ENCODE measurements around the gene EXOC3L4.

Gene EXOC3L4

DNA sequence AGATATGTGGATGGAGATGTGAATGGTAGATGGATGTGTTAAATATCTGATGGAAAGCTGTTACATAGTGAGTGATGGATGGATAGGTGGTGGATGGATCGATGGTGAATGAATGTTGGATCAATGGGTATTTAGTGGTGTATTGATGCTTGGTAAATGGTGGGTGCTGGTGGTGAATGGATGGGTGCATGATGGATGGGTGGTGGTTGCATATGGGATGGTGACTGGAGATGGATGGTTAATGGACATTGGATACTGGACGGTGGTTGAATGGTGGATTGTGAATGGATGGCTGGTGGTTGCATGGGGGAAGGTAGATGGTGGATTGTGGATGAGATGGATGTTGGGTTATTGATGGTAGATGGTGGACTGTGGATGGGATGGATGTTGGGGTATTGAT, 12.6 kb upstream of the EXOC3L4 start:
- H3K27me3 Mint-ChIP-seq (ENCODE audit: low read depth), result peaks cover 25% of the 10 kb centered on the region
- H3K36me3 Mint-ChIP-seq (ENCODE audit: low read depth), result no peaks in the 10 kb centered on the region
- no peaks in the 10 kb centered on the region for H3K4me1 Mint-ChIP-seq
- no peak overlapping the region for H3K27ac Mint-ChIP-seq
- TF ChIP-seq, protein P1, sequence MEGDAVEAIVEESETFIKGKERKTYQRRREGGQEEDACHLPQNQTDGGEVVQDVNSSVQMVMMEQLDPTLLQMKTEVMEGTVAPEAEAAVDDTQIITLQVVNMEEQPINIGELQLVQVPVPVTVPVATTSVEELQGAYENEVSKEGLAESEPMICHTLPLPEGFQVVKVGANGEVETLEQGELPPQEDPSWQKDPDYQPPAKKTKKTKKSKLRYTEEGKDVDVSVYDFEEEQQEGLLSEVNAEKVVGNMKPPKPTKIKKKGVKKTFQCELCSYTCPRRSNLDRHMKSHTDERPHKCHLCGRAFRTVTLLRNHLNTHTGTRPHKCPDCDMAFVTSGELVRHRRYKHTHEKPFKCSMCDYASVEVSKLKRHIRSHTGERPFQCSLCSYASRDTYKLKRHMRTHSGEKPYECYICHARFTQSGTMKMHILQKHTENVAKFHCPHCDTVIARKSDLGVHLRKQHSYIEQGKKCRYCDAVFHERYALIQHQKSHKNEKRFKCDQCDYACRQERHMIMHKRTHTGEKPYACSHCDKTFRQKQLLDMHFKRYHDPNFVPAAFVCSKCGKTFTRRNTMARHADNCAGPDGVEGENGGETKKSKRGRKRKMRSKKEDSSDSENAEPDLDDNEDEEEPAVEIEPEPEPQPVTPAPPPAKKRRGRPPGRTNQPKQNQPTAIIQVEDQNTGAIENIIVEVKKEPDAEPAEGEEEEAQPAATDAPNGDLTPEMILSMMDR (IDR thresholded peaks at IDR 0.05; ENCODE audit: unreplicated experiment in 3 of 3), result no peak
- H3K9me3 Mint-ChIP-seq, result peaks cover 2% of the 10 kb centered on the region
- no peak overlapping the region for H3K4me3 Mint-ChIP-seq

DNA sequence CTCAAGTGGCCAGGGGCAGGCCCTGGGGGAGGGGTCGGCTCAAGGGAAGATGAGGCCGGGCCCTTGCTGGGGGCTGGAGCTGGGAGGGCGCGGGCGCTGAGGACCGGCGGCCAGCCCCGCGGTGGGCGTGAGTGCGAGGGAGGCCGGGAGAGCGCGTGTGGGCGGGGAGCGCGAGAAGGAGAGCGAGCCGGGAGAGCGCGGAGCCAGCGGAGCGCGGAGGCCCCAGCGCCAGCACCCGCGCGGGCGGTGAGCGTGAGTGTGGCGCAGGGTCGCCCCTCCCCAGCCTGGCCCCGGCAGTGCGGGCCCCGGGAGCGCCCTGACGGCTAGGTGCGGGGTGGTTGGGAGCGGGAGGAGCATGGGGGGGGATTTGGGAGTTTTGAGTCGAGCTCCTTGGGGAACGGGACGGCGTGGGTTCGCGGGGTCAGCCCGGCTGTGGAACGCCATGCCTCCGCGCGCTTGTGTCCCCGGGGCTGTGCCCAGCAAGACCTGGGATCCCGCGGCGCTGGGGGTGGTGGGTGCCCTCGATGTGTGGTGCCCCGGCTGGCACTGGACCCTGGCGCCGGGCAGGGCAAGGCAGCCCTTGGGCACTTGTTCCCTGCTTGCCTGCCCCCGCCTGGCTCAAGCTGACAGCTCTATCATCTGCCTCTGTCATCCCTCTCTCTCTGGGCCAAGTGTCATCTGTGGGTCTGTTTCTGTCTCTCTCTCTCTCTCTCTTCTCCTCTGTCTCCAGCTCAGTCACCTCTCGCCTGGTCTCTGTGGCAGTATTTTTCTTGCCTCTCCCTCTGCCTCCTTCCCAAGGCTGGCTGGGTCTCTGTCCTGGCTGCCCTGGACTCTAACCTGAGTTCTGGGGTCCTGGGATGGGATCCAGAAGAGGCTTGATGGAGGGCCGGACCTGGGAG, 10.3 kb upstream of the EXOC3L4 start, which contains the start of gene LBHD2:
LBHD2 (plus strand) TSS at position 190 of the 899 bp plus-strand sequence. CDS start 1,803 bp downstream, outside the sequence.
- H3K4me1 Mint-ChIP-seq, result no peaks in the 10 kb centered on the region
- TF ChIP-seq, protein P1 (IDR thresholded peaks at IDR 0.05; ENCODE audit: unreplicated experiment in 3 of 3), result no peak
- peaks cover 21% of the 10 kb centered on the region for H3K27me3 Mint-ChIP-seq (ENCODE audit: low read depth)
- no peak within 1 kb of the TSS for H3K27ac Mint-ChIP-seq
- peak within 1 kb of the TSS; percentile 22 to 48 (median 23) for H3K4me3 Mint-ChIP-seq
- H3K9me3 Mint-ChIP-seq, result peaks cover 2% of the 10 kb centered on the region
- H3K36me3 Mint-ChIP-seq (ENCODE audit: low read depth), result no peaks in the 10 kb centered on the region

DNA sequence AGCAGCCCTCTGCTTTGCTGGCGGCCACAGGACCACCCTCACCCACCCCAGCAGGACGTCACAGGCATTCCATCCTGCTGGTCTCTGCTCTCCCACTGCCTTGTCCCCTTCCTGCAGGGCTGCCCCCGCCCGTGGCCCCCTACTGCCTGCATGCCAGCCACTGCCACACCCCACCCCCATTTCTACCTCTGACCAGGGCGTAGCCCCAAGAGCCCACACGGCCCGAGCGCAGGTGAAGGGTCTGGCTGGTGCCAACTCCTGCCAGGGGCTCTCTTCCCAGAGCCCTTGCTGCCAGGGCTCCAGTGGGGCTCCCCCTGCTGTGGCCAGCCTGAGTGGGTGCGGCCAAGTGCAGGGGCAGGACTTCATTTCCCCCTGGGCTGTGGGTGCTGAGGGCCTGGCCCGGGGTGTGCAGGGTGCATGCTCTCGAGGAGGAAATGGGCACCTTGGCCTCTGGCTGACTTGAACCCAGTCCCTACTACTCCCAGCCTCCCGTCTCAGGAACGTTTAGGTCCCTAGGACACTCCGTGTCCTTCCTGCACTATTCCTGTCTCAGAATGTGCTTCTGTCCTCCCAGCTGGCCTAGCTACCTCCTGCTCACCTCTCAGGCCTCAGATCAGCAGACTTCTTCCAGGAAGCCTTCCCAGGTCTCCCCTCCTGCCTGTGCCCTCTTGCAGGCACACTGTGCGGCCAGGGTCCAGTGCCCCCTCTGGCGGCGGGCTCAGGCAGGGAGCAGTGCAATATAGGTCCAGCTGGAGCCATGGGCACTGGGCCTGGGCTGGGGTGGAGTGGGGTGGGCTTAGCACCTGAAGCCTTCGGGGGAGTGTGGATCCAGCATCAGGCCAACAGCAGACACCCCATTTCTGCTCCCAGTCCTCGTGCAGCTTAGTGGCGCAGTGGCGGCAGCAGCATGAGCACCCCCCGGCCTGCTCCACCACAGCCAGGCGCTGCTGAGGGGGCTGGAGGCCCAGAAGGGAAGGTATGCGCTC, 9.1 kb upstream of the EXOC3L4 start:
- Mint-ChIP-seq H3K27me3 (ENCODE audit: low read depth) (peaks cover 21% of the 10 kb centered on the region), H3K36me3 (ENCODE audit: low read depth) (no peaks in the 10 kb centered on the region), H3K27ac (no peak overlapping the region), H3K4me1 (no peaks in the 10 kb centered on the region), H3K4me3 (peak overlapping the region in 1 of 3 experiments; percentile 46), H3K9me3 (peaks cover 2% of the 10 kb centered on the region)
- TF ChIP-seq, protein P1 (IDR thresholded peaks at IDR 0.05; ENCODE audit: unreplicated experiment in 3 of 3), result no peak

DNA sequence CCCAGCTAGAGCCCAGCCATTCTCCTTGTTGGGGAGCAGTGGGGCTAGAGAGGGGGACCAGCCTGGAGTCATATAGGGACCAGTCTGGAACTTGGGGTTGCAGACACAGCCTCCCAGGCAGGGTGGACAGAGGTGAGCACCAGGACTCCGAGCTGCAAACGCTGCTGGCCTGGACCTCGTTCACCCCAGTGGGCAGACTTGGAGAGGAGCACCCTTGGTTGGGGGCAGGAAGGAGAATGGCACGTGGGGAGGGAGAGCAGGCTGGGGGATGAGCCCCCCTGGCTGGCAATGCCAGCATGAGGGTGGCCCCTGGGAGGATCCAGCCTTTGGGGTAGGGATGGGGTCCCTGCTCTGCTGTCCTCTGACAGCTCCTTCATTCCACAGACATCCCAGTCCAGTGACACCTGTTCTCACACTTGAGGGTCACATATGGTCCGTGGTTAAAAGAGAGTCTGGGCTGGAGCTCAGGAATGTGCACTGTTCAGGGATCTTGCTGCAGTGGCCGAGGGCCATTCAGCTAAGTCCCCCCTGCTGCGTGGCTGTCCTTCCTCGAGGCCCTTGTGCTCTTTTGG, 7.7 kb upstream of the EXOC3L4 start:
- Mint-ChIP-seq H3K9me3 (peaks cover 2% of the 10 kb centered on the region), H3K4me3 (no peak overlapping the region), H3K27me3 (ENCODE audit: low read depth) (peaks cover 28% of the 10 kb centered on the region)

DNA sequence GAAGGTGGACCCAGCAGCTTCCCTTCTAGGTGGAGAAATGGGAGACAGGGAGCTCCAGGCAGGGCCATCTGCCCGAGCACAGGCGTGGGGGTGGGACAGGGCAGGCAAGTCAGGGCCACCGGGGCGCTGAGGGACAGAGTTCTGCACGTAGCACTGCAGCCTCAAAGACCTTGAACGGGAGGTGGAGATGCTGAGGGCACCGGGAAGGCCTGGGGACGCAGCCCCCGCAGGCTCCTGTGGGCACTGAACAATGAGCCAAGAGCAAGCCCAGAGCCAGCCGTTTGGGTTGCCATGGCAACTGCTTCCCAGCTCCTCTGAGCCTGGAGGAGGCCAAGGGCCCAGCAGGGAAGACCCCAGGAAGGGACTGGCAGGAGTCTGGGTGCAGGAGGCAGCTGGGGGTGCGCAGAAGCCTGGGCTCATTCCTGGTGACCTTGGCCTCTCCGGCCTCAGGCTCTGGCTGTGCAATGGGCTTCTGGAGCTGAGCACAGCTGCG, 7.1 kb upstream of the EXOC3L4 start:
- no peak overlapping the region for H3K4me3 Mint-ChIP-seq

More for the DNA sequence above, 7.7 kb upstream of the EXOC3L4 start:
- Mint-ChIP-seq H3K27ac (no peak overlapping the region), H3K4me1 (no peaks in the 10 kb centered on the region), H3K36me3 (ENCODE audit: low read depth) (no peaks in the 10 kb centered on the region)
- TF ChIP-seq, protein P1 (IDR thresholded peaks at IDR 0.05; ENCODE audit: unreplicated experiment in 3 of 3), result no peak

More for the DNA sequence above, 7.1 kb upstream of the EXOC3L4 start:
- no peak overlapping the region for H3K27ac Mint-ChIP-seq
- peaks cover 32% of the 10 kb centered on the region for H3K27me3 Mint-ChIP-seq (ENCODE audit: low read depth)
- TF ChIP-seq, protein P1 (IDR thresholded peaks at IDR 0.05; ENCODE audit: unreplicated experiment in 3 of 3), result no peak
- peaks cover 2% of the 10 kb centered on the region for H3K9me3 Mint-ChIP-seq
- H3K36me3 Mint-ChIP-seq (ENCODE audit: low read depth), result no peaks in the 10 kb centered on the region
- no peaks in the 10 kb centered on the region for H3K4me1 Mint-ChIP-seq
